Caco-2 (cell line): Measurements from ENCODE around the gene UNKL. TPM values are rescaled to one million over a fixed set of nuclear protein-coding genes. Genes with fewer than 3 reads are reported as not detected.
A peak's percentile ranks its signal among the peaks of the same experiment; 100 is the strongest.

Experiments
- BruUV-seq: library from RNA; stranded (reverse); fragments of 400-500 nt; replicated peaks from 2 replicates; lab custom pipeline; 2021; lab: Mats Ljungman, UMichigan
- CTCF ChIA-PET: fragments of 300-600 bp; sonication (Branson Sonifier 250); formaldehyde crosslinking; loops from one replicate; lab custom pipeline; 2022; ENCODE audit warnings: antibody characterized with exemption; lab: Charles Lee
- POLR2A ChIA-PET: fragments of 300-600 bp; sonication (Branson Sonifier 250); formaldehyde crosslinking; loops from one replicate; lab custom pipeline; 2022; ENCODE audit warnings: antibody characterized with exemption; lab: Charles Lee
- DNase-seq, 2 experiments: peaks; one replicate each; pipeline versions ENCODE4 v3.0.0 to v3.0.0-alpha.2; 2020 to 2022
- H3K27me3 ChIP-seq: replicated peaks from 2 replicates; pipeline ENCODE4 v1.6.0; 2011; ENCODE audit warnings: low read length; ENCODE audit not compliant: control insufficient read depth, insufficient read depth
- H3K36me3 ChIP-seq: 2 replicates; pipeline ENCODE4 v1.5.1; 2011; ENCODE audit warnings: low read length; ENCODE audit not compliant: control insufficient read depth, insufficient read depth
- H3K4me1 ChIP-seq: fragments of 250-450 bp; sonication (Bioruptor Pico); 2 replicates; pipeline ENCODE4 v1.5.1; 2020; ENCODE audit warnings: mild to moderate bottlenecking
- H3K4me3 ChIP-seq: 2 replicates; pipeline ENCODE4 v1.5.1; 2011; ENCODE audit warnings: low read depth, mild to moderate bottlenecking, control low read depth, low read length
- H3K9me3 ChIP-seq: fragments of 250-450 bp; sonication (Bioruptor Pico); 2 replicates; pipeline ENCODE4 v1.5.1; 2020; ENCODE audit warnings: mild to moderate bottlenecking, moderate library complexity
- H3K27ac Mint-ChIP-seq: one replicate; pipeline ENCODE4 v1.8.0; 2022; ENCODE audit warnings: mixed read lengths; ENCODE audit not compliant: unreplicated experiment
- H3K27me3 Mint-ChIP-seq: one replicate; pipeline ENCODE4 v1.8.0; 2022; ENCODE audit warnings: mixed read lengths; ENCODE audit not compliant: insufficient read depth, unreplicated experiment
- H3K36me3 Mint-ChIP-seq: one replicate; pipeline ENCODE4 v1.8.0; 2022; ENCODE audit warnings: mild to moderate bottlenecking, mixed read lengths; ENCODE audit not compliant: insufficient read depth, unreplicated experiment
- H3K4me1 Mint-ChIP-seq: one replicate; pipeline ENCODE4 v1.8.0; 2022; ENCODE audit warnings: low read depth, mixed read lengths; ENCODE audit not compliant: unreplicated experiment
- H3K4me3 Mint-ChIP-seq: one replicate; pipeline ENCODE4 v1.8.0; 2022; ENCODE audit warnings: mild to moderate bottlenecking, moderate library complexity, mixed read lengths; ENCODE audit not compliant: unreplicated experiment
- H3K9me3 Mint-ChIP-seq: one replicate; pipeline ENCODE4 v1.8.0; 2022; ENCODE audit warnings: mixed read lengths; ENCODE audit not compliant: unreplicated experiment
- intact Hi-C: fragments of 100-400 bp; cut with micrococcal nuclease; formaldehyde crosslinking; loops from one replicate; pipeline ENCODE4 v1.10.0; 2022; ENCODE audit not compliant: unreplicated experiment
- total RNA-seq: library from RNA; stranded (reverse); gene quantifications from 2 replicates; pipeline ENCODE4 v1.2.3, GENCODE V29; 2022
- TF ChIP-seq, protein P1 (sequence below), 2 experiments: fragments of 200-600 bp in 1 of 2; IDR thresholded peaks; 1 replicate in 1 of 2; 2 replicates in 1 of 2; pipeline versions ENCODE4 v1.5.1 to v1.8.0; 2011 to 2022; ENCODE audit warnings: antibody characterized with exemption in 1 of 2, control low read depth in 1 of 2, inconsistent platforms in 1 of 2, low read depth in 1 of 2, low read length in 1 of 2, mild to moderate bottlenecking in 1 of 2, moderate library complexity in 1 of 2; ENCODE audit not compliant: insufficient read depth in 1 of 2, severe bottlenecking in 1 of 2, unreplicated experiment in 1 of 2

The UNKL gene
- total RNA-seq, 1 experiment from 2014 or later, result 31.2 TPM

DNA sequence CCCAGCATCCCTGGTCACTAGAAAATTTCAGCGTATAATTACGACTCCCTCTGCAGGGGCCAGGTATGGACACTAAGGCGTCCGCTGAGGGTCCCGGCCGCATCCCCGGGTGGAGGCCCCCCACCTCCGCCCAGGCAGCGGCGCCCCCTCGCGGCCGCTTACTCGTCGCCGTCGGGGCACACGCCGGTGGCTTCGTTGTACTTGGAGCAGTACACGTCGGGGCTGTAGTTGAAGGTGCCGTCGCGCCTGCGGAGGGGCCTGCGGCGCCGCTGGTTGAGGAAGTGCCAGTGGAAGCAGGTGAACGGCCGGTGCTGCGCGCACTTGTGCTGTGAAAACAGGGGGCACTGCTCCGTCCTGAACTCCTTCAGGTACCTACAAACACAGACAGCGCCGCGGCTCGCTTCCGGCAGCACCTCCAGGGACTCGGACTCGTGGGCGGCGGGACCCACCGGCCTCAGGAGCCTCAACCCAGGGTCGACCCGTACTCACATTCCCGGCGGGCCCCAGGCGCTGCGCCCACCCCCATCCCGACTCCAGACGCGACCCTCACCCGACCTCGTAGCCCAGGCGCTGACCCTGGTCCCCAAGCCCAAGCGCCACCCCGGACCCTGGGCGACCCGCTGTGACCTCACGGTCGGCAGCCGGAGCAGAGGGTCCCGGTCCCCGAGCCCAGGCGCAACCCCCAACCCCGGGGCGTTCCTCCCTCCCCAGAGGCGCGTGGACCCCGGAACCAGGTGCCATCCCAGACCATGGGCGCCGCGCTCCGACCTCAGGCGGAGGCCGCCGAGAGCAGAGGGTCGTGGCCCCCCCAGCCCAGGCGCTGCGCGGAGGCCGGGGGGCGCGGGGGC lies 596 bp downstream of the UNKL start:
- H3K4me1 Mint-ChIP-seq, result no peaks in the 10 kb centered on the region
- peak; percentile 59 to 74 for DNase-seq
- intact Hi-C loops, result no loop called here
- TF ChIP-seq, protein P1, sequence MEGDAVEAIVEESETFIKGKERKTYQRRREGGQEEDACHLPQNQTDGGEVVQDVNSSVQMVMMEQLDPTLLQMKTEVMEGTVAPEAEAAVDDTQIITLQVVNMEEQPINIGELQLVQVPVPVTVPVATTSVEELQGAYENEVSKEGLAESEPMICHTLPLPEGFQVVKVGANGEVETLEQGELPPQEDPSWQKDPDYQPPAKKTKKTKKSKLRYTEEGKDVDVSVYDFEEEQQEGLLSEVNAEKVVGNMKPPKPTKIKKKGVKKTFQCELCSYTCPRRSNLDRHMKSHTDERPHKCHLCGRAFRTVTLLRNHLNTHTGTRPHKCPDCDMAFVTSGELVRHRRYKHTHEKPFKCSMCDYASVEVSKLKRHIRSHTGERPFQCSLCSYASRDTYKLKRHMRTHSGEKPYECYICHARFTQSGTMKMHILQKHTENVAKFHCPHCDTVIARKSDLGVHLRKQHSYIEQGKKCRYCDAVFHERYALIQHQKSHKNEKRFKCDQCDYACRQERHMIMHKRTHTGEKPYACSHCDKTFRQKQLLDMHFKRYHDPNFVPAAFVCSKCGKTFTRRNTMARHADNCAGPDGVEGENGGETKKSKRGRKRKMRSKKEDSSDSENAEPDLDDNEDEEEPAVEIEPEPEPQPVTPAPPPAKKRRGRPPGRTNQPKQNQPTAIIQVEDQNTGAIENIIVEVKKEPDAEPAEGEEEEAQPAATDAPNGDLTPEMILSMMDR (IDR thresholded peaks at IDR 0.05; ENCODE audit: insufficient read depth in 1 of 2, low read depth in 1 of 2, low read length in 1 of 2, severe bottlenecking in 1 of 2, unreplicated experiment in 1 of 2), result peak; percentile 57 to 58
- peak overlapping the region; percentile 57 for H3K27ac Mint-ChIP-seq
- H3K27me3 ChIP-seq, result no peaks in the 10 kb centered on the region
- H3K4me3 Mint-ChIP-seq, result peak overlapping the region; percentile 68
- peaks cover 21% of the 10 kb centered on the region for H3K4me1 ChIP-seq
- TSS peak; percentile 10 for BruUV-seq
- H3K36me3 ChIP-seq, result peaks cover 2% of the 10 kb centered on the region; the same call in 1 of the 2 replicates
- H3K27me3 Mint-ChIP-seq, result no peaks in the 10 kb centered on the region
- H3K9me3 ChIP-seq, result no peaks in the 10 kb centered on the region
- peaks cover 27% of the 10 kb centered on the region for H3K36me3 Mint-ChIP-seq
- no peaks in the 10 kb centered on the region for H3K9me3 Mint-ChIP-seq
- CTCF ChIA-PET, result no interaction called here
- H3K4me3 ChIP-seq, result peak overlapping the region; percentile 75
- POLR2A ChIA-PET, result no interaction called here

GRCh38 chr16:1412847-1413246 lies 1.7 kb downstream of the UNKL start:
- intact Hi-C loops, result no loop called here
- Mint-ChIP-seq H3K36me3 (peaks cover 27% of the 10 kb centered on the region), H3K27ac (no peak overlapping the region), H3K4me3 (no peak overlapping the region), H3K4me1 (no peaks in the 10 kb centered on the region), H3K27me3 (no peaks in the 10 kb centered on the region), H3K9me3 (no peaks in the 10 kb centered on the region)
- Histone ChIP-seq H3K27me3 (no peaks in the 10 kb centered on the region), H3K4me3 (no peak overlapping the region), H3K36me3 (0 out of 2 replicates have a peak, but pooled peaks cover 2% of the 10 kb centered on the region), H3K4me1 (peaks cover 17% of the 10 kb centered on the region), H3K9me3 (no peaks in the 10 kb centered on the region)
- DNase-seq, result no peak
- ChIA-PET CTCF (no interaction called here), POLR2A (no interaction called here)
- BruUV-seq, result no TSS peak
- TF ChIP-seq, protein P1 (IDR thresholded peaks at IDR 0.05; ENCODE audit: insufficient read depth in 1 of 2, low read depth in 1 of 2, low read length in 1 of 2, severe bottlenecking in 1 of 2, unreplicated experiment in 1 of 2), result no peak

DNA sequence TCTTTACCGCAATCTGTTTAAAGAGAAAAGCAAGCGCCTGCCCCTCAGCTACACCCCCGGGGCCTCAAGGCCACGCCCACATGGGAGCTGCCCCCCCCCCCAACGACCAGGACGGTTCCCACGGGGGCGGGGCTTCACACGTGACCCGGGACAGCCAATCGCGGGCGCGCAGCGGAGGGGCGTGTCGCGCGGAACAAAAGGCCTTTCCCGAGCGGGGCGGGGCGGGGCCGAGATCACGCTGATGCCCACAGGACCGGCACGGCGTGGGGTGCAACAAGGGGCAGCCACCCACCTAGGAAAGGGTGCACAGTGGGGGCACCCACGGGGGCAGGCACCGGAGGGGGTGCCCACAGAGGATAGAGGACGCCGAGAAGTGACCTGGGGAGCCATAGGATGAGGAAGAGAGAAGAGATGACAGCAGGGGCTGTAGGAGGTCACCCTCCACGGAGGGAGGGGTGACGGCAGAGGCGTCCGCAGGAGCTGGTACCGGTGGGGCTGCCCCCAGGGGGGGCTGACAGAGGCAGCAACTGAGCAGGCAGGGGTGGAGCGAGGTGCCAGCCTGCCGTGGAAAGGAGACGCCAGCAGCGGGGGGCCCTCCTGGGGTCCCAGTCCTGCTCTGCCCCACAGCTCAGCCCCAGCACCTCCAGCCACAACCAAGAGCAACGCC lies 6.2 kb downstream of the UNKL start:
- BruUV-seq, result no TSS peak
- H3K36me3 ChIP-seq, result peaks cover 2% of the 10 kb centered on the region; the same call in 1 of the 2 replicates
- CTCF ChIA-PET, result interaction anchor here (0.7 to 1.1 kb wide), 2 partner anchors 23 to 45 kb away, joined by 3 read pairs; partner anchors contain the start of gene PERCC1
- intact Hi-C loops, result no loop called here
- H3K4me3 ChIP-seq, result peak overlapping the region; percentile 82
- Mint-ChIP-seq H3K36me3 (peaks cover 7% of the 10 kb centered on the region), H3K27me3 (no peaks in the 10 kb centered on the region), H3K4me1 (no peaks in the 10 kb centered on the region), H3K27ac (no peak overlapping the region), H3K4me3 (peak overlapping the region; percentile 87), H3K9me3 (no peaks in the 10 kb centered on the region)
- no peaks in the 10 kb centered on the region for H3K9me3 ChIP-seq
- TF ChIP-seq, protein P1 (IDR thresholded peaks at IDR 0.05; ENCODE audit: insufficient read depth in 1 of 2, low read depth in 1 of 2, low read length in 1 of 2, severe bottlenecking in 1 of 2, unreplicated experiment in 1 of 2), result no peak
- peak; percentile 90 to 95 for DNase-seq
- POLR2A ChIA-PET, result interaction anchor here (0.6 to 1.3 kb wide), 4 partner anchors 23 to 202 kb away, joined by 3 to 5 read pairs (median 3); partner anchors contain the start of gene PERCC1
- no peaks in the 10 kb centered on the region for H3K27me3 ChIP-seq
- no peaks in the 10 kb centered on the region for H3K4me1 ChIP-seq
